Left kidney (tissue), 2 donors: ENCODE measurements around the gene DDX11. TPM values are rescaled to one million over a fixed set of nuclear protein-coding genes. Genes with fewer than 3 reads are reported as not detected.
"Not testable (repeated sequence)": the region's sequence is repeated elsewhere in the genome, so short reads cannot be mapped to it uniquely, and the experiment has no call there.

Experiments
- DNase-seq: peaks from one replicate; pipeline ENCODE4 v3.0.0-alpha.2; 2013
- polyA plus RNA-seq: library from polyadenylated mRNA; unstranded; fragments of 120-200 nt; gene quantifications from one replicate; pipeline ENCODE4 v1.2.1, GENCODE V29; 2013; ENCODE audit not compliant: insufficient read length

The DDX11 gene
- polyA plus RNA-seq, 1 donor: 75.7 TPM

GRCh38 chr12:31066196-31066595 is 7.5 kb upstream of the DDX11 start:
- not testable (repeated sequence) for DNase-seq

- not testable (repeated sequence) for DNase-seq
Measured at GRCh38 chr12:31067656-31068055, 6.0 kb upstream of the DDX11 start.

GRCh38 chr12:31070971-31071740 is 2.5 kb upstream of the DDX11 start:
- not testable (repeated sequence) for DNase-seq

GRCh38 chr12:31072962-31073361 is 698 bp upstream of the DDX11 start:
- not testable (repeated sequence) for DNase-seq

- DNase-seq: peak; percentile 10
Measured at GRCh38 chr12:31074333-31074874, 744 bp downstream of the DDX11 start.

GRCh38 chr12:31076150-31076549 is 2.5 kb downstream of the DDX11 start:
- not testable (repeated sequence) for DNase-seq

GRCh38 chr12:31077095-31077494 is 3.4 kb downstream of the DDX11 start:
- DNase-seq: not testable (repeated sequence)

- not testable (repeated sequence) for DNase-seq
Measured at GRCh38 chr12:31077998-31078397, 4.3 kb downstream of the DDX11 start.

- DNase-seq: not testable (repeated sequence)
Measured at GRCh38 chr12:31079421-31079820, 5.8 kb downstream of the DDX11 start.

- DNase-seq: not testable (repeated sequence)
Measured at GRCh38 chr12:31080221-31080620, 6.6 kb downstream of the DDX11 start.

GRCh38 chr12:31081274-31081673 is 7.6 kb downstream of the DDX11 start:
- not testable (repeated sequence) for DNase-seq

- DNase-seq: not testable (repeated sequence)
Measured at GRCh38 chr12:31084241-31084640, 10.6 kb downstream of the DDX11 start.

- not testable (repeated sequence) for DNase-seq
Measured at GRCh38 chr12:31086032-31086431, 12.4 kb downstream of the DDX11 start.

GRCh38 chr12:31087486-31087885 is 13.8 kb downstream of the DDX11 start:
- not testable (repeated sequence) for DNase-seq

GRCh38 chr12:31087956-31088355 is 14.3 kb downstream of the DDX11 start:
- DNase-seq: not testable (repeated sequence)

- DNase-seq: no peak
Measured at GRCh38 chr12:31089072-31089471, 15.4 kb downstream of the DDX11 start.

- DNase-seq: not testable (repeated sequence)
Measured at GRCh38 chr12:31091629-31092028, 18.0 kb downstream of the DDX11 start.

- not testable (repeated sequence) for DNase-seq
Measured at GRCh38 chr12:31092718-31093117, 19.1 kb downstream of the DDX11 start.

GRCh38 chr12:31095080-31095860 is 21.6 kb downstream of the DDX11 start:
- DNase-seq: not testable (repeated sequence)

GRCh38 chr12:31096251-31097065 is 22.8 kb downstream of the DDX11 start:
- DNase-seq: not testable (repeated sequence)

- not testable (repeated sequence) for DNase-seq
Measured at GRCh38 chr12:31097819-31098218, 24.2 kb downstream of the DDX11 start.

- DNase-seq: not testable (repeated sequence)
Measured at GRCh38 chr12:31098363-31098762, 24.7 kb downstream of the DDX11 start.
